Thoracic aorta (tissue), 2 donors: ENCODE data around the gene CD8B. TPM values are rescaled to one million over a fixed set of nuclear protein-coding genes. Genes with fewer than 3 reads are reported as not detected.

ENCODE experiments used
- ATAC-seq: fragments of 150-250 bp; one replicate; pipeline ENCODE4 v1.8.0; 2017; ENCODE audit warnings: low read depth; ENCODE audit not compliant: insufficient number of reproducible peaks, low FRiP score
- DNase-seq: peaks from one replicate; pipeline ENCODE4 v3.0.0-alpha.2; 2020; ENCODE audit warnings: low spot score
- H3K27ac ChIP-seq, 2 donors: fragments of 200-600 bp; sonication (generic); 1 replicate in 1 of 2; 2 replicates in 1 of 2; pipeline ENCODE4 v1.5.1; 2016; ENCODE audit warnings: mild to moderate bottlenecking in 2 of 2, moderate library complexity in 2 of 2
- H3K27me3 ChIP-seq: fragments of 200-600 bp; sonication (generic); replicated peaks from 2 replicates; pipeline ENCODE4 v1.6.0; 2016; ENCODE audit warnings: mild to moderate bottlenecking; ENCODE audit not compliant: insufficient read depth
- H3K36me3 ChIP-seq: fragments of 200-600 bp; sonication (generic); one replicate; pipeline ENCODE4 v1.5.1; 2016
- H3K4me1 ChIP-seq, 2 donors: fragments of 200-600 bp; sonication (generic); 1 replicate in 1 of 2; 2 replicates in 1 of 2; pipeline versions ENCODE4 v1.5.1 to v1.6.0; 2016; ENCODE audit warnings: low read depth in 2 of 2, mild to moderate bottlenecking in 1 of 2; ENCODE audit not compliant: control insufficient read depth in 1 of 2
- H3K4me3 ChIP-seq: fragments of 200-600 bp; sonication (generic); 2 replicates; pipeline ENCODE4 v1.5.1; 2016; ENCODE audit warnings: mild to moderate bottlenecking
- H3K9me3 ChIP-seq: fragments of 200-600 bp; sonication (generic); 2 replicates; pipeline ENCODE4 v1.5.1; 2016
- total RNA-seq, 2 donors: library from RNA; depleted of rRNA; stranded (reverse); fragments of >200 nt; gene quantifications; one replicate each; pipeline versions ENCODE4 v1.1.0 to v1.2.3, GENCODE V29; 2016
- TF ChIP-seq, protein P1 (sequence below): fragments of 200-600 bp; sonication (generic); IDR thresholded peaks from one replicate; pipeline ENCODE4 v1.5.1; 2019; ENCODE audit warnings: antibody characterized with exemption

CD8B gene
- total RNA-seq, 2 donors from 2014 or later, result 1.5 to 3.5 TPM

GRCh38 chr2:86793752-86794151 lies 67.9 kb downstream of the CD8B start:
- H3K27me3 ChIP-seq, result peaks cover 10% of the 10 kb centered on the region
- peaks cover 11 to 21% of the 10 kb centered on the region in 2 donors for H3K4me1 ChIP-seq
- H3K4me3 ChIP-seq, result no peak overlapping the region
- DNase-seq (no peak), ATAC-seq (no peak)
- peaks cover 9% of the 10 kb centered on the region for H3K9me3 ChIP-seq
- H3K36me3 ChIP-seq, result no peaks in the 10 kb centered on the region
- TF ChIP-seq, protein P1, sequence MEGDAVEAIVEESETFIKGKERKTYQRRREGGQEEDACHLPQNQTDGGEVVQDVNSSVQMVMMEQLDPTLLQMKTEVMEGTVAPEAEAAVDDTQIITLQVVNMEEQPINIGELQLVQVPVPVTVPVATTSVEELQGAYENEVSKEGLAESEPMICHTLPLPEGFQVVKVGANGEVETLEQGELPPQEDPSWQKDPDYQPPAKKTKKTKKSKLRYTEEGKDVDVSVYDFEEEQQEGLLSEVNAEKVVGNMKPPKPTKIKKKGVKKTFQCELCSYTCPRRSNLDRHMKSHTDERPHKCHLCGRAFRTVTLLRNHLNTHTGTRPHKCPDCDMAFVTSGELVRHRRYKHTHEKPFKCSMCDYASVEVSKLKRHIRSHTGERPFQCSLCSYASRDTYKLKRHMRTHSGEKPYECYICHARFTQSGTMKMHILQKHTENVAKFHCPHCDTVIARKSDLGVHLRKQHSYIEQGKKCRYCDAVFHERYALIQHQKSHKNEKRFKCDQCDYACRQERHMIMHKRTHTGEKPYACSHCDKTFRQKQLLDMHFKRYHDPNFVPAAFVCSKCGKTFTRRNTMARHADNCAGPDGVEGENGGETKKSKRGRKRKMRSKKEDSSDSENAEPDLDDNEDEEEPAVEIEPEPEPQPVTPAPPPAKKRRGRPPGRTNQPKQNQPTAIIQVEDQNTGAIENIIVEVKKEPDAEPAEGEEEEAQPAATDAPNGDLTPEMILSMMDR, result no peak
- no peak overlapping the region for H3K27ac ChIP-seq

DNA sequence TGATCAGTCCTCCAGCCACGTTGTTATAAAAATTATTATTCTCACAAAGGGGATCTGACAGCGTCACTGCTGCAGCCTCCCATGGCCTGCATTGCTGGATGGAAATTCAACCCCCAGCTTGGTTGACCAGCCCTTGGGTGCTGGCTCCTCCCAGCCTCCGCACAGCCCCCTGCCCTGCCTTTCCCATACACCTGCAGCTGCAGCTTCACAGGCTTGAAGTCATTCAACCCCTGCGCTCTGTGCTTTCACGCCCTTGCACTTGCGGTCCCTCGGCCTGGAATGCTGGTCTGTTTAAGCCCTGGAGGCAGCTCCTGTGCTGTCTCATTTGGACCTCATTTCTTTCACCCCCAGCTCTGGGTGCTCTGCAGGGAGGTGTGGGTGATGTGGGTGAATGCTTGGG lies 70.1 kb downstream of the CD8B start:
- H3K4me3 ChIP-seq, result peak overlapping the region; percentile 55
- no peak for ATAC-seq

GRCh38 chr2:86790676-86791572 lies 70.8 kb downstream of the CD8B start, which contains the start of gene CD8A:
TSS of gene CD8A (minus strand) at chr2:86790913. CDS start at chr2:86790825, 88 bp downstream.
- Histone ChIP-seq H3K27me3 (peaks cover 10% of the 10 kb centered on the region), H3K4me3 (peak within 1 kb of the TSS; percentile 55), H3K27ac (no peak within 1 kb of the TSS), H3K9me3 (no peaks in the 10 kb centered on the region), H3K36me3 (no peaks in the 10 kb centered on the region), H3K4me1 (peaks cover 16 to 36% of the 10 kb centered on the region in 2 donors)
- TF ChIP-seq, protein P1, result no peak
- ATAC-seq (no peak), DNase-seq (no peak)

More for the DNA sequence above, 70.1 kb downstream of the CD8B start:
- no peak overlapping the region for H3K27ac ChIP-seq
- H3K27me3 ChIP-seq, result peaks cover 10% of the 10 kb centered on the region
- TF ChIP-seq, protein P1, result no peak
- no peak for DNase-seq
- H3K4me1 ChIP-seq, result peaks cover 16 to 36% of the 10 kb centered on the region in 2 donors
- H3K36me3 ChIP-seq, result no peaks in the 10 kb centered on the region
- H3K9me3 ChIP-seq, result peaks cover 5% of the 10 kb centered on the region

DNA sequence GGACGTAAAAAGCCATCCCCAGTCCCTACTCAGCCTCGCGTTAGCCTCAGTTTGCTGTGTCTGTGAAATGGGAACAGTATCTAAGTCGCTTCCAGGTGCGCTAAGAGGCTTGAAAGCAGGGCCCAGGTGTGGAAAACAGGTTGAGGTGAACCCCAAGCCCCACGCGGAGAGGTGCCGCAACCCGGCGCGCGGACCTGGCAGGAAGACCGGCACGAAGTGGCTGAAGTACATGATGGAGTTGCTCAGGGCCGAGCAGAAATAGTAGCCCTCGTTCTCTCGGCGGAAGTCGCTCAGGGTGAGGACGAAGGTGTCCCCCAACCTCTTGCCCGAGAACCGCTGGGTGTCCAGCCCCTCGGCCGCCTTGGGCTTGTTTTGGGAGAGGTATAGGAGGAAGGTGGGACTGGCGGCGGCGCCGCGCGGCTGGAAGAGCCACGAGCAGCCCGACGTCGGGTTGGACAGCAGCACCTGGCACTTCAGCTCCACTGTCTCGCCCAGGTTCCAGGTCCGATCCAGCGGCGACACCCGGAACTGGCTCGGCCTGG lies 71.5 kb downstream of the CD8B start:
- TF ChIP-seq, protein P1, result no peak
- H3K27me3 ChIP-seq, result peaks cover 10% of the 10 kb centered on the region
- DNase-seq, result no peak
- no peaks in the 10 kb centered on the region for H3K9me3 ChIP-seq
- no peaks in the 10 kb centered on the region for H3K36me3 ChIP-seq
- H3K4me3 ChIP-seq, result peak overlapping the region; percentile 55
- no peak for ATAC-seq
- H3K4me1 ChIP-seq, result peaks cover 16 to 36% of the 10 kb centered on the region in 2 donors
- no peak overlapping the region for H3K27ac ChIP-seq

DNA sequence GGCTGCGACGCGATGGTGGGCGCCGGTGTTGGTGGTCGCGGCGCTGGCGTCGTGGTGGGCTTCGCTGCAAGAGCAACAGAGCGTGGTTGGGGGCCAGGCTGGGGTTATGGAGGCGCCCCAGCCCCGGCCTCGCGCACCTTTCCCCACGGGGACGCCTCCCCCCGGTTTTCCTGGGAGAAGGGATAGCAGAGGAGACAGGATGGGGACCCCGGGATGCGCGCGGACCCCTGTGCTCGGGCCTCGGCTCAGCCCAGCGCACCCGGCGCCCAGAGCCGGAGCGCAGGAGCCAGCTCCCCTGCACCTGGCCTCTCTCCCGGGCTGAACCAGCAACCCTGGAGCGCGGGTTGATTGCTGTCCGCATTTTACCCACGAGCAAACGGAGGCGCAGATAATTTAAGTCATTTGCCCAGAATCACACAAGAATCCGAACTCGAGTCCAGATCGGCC lies 72.0 kb downstream of the CD8B start:
- TF ChIP-seq, protein P1, result no peak
- H3K4me1 ChIP-seq, result peaks cover 16 to 36% of the 10 kb centered on the region in 2 donors
- no peaks in the 10 kb centered on the region for H3K36me3 ChIP-seq
- no peak overlapping the region for H3K27ac ChIP-seq
- no peaks in the 10 kb centered on the region for H3K9me3 ChIP-seq
- DNase-seq (no peak), ATAC-seq (no peak)
- H3K4me3 ChIP-seq, result peak overlapping the region; percentile 55
- peaks cover 10% of the 10 kb centered on the region for H3K27me3 ChIP-seq
